ENCODE measurements around the gene TBCK. TPM values are rescaled to one million over a fixed set of nuclear protein-coding genes. Genes with fewer than 3 reads are reported as not detected.

The TBCK gene
- total and polyA plus RNA-seq, 2 experiments from 2014 or later: 13.9 to 28.9 TPM

- H4K20me1 ChIP-seq (replicated peaks; ENCODE audit: insufficient read depth): no peaks in the 10 kb centered on the region
- H3K27me3 Mint-ChIP-seq (ENCODE audit: insufficient read depth, low read depth, poor library complexity): no peaks in the 10 kb centered on the region
- H3K4me1 ChIP-seq (ENCODE audit: insufficient read depth): no peaks in the 10 kb centered on the region
- no peaks in the 10 kb centered on the region for H3K27me3 ChIP-seq (ENCODE audit: insufficient read depth)
- DNase-seq (ENCODE audit: low spot score) (no peak), ATAC-seq (no peak)
- no peaks in the 10 kb centered on the region for H3F3A ChIP-seq (replicated peaks; ENCODE audit: low read depth)
- H3K9me3 Mint-ChIP-seq: peaks cover 31% of the 10 kb centered on the region
- no peak overlapping the region for H3K4me3 Mint-ChIP-seq
- no peak overlapping the region for H3K4me2 ChIP-seq
- no peak overlapping the region for H2AFZ ChIP-seq
- no peaks in the 10 kb centered on the region for H3K79me2 ChIP-seq (replicated peaks; ENCODE audit: insufficient read depth)
- H3K4me3 ChIP-seq: no peak overlapping the region
- TF ChIP-seq ZNF331 (CRISPR knock-in tag; IDR thresholded peaks at IDR 0.05; ENCODE audit: low read depth) (no peak), POLR2AphosphoS5 (IDR thresholded peaks at IDR 0.05; ENCODE audit: low read depth) (no peak), NANOG (IDR thresholded peaks at IDR 0.05; ENCODE audit: borderline replicate concordance) (no peak), REST (IDR thresholded peaks at IDR 0.05; ENCODE audit: unreplicated experiment) (no peak), CREB1 (CRISPR knock-in tag; IDR thresholded peaks at IDR 0.05; ENCODE audit: low read depth) (no peak), STAT1 (IDR thresholded peaks at IDR 0.05; ENCODE audit: unreplicated experiment) (no peak), EZH2phosphoT487 (IDR thresholded peaks at IDR 0.05; ENCODE audit: unreplicated experiment) (no peak), EZH2 (IDR thresholded peaks at IDR 0.05; ENCODE audit: low read depth, unreplicated experiment) (no peak), ZNF114 (CRISPR knock-in tag; IDR thresholded peaks at IDR 0.05) (no peak), ZNF462 (CRISPR knock-in tag; IDR thresholded peaks at IDR 0.05) (no peak), JUNB (IDR thresholded peaks at IDR 0.05; ENCODE audit: unreplicated experiment) (no peak)
- TF ChIP-seq, protein P1, sequence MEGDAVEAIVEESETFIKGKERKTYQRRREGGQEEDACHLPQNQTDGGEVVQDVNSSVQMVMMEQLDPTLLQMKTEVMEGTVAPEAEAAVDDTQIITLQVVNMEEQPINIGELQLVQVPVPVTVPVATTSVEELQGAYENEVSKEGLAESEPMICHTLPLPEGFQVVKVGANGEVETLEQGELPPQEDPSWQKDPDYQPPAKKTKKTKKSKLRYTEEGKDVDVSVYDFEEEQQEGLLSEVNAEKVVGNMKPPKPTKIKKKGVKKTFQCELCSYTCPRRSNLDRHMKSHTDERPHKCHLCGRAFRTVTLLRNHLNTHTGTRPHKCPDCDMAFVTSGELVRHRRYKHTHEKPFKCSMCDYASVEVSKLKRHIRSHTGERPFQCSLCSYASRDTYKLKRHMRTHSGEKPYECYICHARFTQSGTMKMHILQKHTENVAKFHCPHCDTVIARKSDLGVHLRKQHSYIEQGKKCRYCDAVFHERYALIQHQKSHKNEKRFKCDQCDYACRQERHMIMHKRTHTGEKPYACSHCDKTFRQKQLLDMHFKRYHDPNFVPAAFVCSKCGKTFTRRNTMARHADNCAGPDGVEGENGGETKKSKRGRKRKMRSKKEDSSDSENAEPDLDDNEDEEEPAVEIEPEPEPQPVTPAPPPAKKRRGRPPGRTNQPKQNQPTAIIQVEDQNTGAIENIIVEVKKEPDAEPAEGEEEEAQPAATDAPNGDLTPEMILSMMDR (conservative IDR thresholded peaks at IDR 0.05; ENCODE audit: low read depth in 2 of 2): no peak
- TF ChIP-seq, protein P2, sequence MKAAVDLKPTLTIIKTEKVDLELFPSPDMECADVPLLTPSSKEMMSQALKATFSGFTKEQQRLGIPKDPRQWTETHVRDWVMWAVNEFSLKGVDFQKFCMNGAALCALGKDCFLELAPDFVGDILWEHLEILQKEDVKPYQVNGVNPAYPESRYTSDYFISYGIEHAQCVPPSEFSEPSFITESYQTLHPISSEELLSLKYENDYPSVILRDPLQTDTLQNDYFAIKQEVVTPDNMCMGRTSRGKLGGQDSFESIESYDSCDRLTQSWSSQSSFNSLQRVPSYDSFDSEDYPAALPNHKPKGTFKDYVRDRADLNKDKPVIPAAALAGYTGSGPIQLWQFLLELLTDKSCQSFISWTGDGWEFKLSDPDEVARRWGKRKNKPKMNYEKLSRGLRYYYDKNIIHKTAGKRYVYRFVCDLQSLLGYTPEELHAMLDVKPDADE (IDR thresholded peaks at IDR 0.05): no peak
- no peak overlapping the region for H3K27ac ChIP-seq (ENCODE audit: low read depth)
- H3K36me3 ChIP-seq (ENCODE audit: insufficient read depth): no peaks in the 10 kb centered on the region
- peaks cover 51% of the 10 kb centered on the region for H3K36me3 Mint-ChIP-seq (ENCODE audit: low read depth)
- no peaks in the 10 kb centered on the region; the same call in 1 of the 2 replicates for H3K9me2 ChIP-seq (ENCODE audit: insufficient read depth)
- no peak overlapping the region for H3K27ac Mint-ChIP-seq
- no peaks in the 10 kb centered on the region for H3K4me1 Mint-ChIP-seq
Measured at GRCh38 chr4:106105697-106106096, 210.3 kb downstream of the TBCK start.

Measured in GM23338 (cell line).